Smooth muscle cell (in vitro differentiated cells): ENCODE data around the gene TSBP1. TPM values are rescaled to one million over a fixed set of nuclear protein-coding genes. Genes with fewer than 3 reads are reported as not detected.

Experiments used
- DNase-seq: peaks from one replicate; lab custom pipeline; 2025; ENCODE audit not compliant: unreplicated experiment; lab: John Stamatoyannopoulos, UW
- H2AFZ ChIP-seq: fragments of 200-600 bp; sonication (generic); 2 replicates; pipeline ENCODE4 v1.6.0; 2016; ENCODE audit warnings: antibody characterized with exemption, low read depth, mild to moderate bottlenecking
- H3F3A ChIP-seq: fragments of 200-600 bp; sonication (generic); 2 replicates; pipeline ENCODE4 v1.6.0; 2017; ENCODE audit warnings: antibody characterized with exemption, low read depth
- H3K27ac ChIP-seq: fragments of 200-600 bp; sonication (generic); 2 replicates; pipeline ENCODE4 v1.5.1; 2016; ENCODE audit warnings: low read depth, mild to moderate bottlenecking
- H3K27me3 ChIP-seq: fragments of 200-600 bp; sonication (generic); 2 replicates; pipeline ENCODE4 v1.6.1; 2016; ENCODE audit warnings: low read depth, mild to moderate bottlenecking
- H3K36me3 ChIP-seq: fragments of 200-600 bp; sonication (generic); 2 replicates; pipeline ENCODE4 v1.5.1; 2016; ENCODE audit warnings: low read depth
- H3K4me1 ChIP-seq: fragments of 200-600 bp; sonication (generic); 2 replicates; pipeline ENCODE4 v1.5.1; 2016; ENCODE audit warnings: low read depth
- H3K4me2 ChIP-seq: fragments of 200-600 bp; sonication (generic); 2 replicates; pipeline ENCODE4 v1.6.0; 2016; ENCODE audit warnings: mild to moderate bottlenecking
- H3K4me3 ChIP-seq: fragments of 200-600 bp; sonication (generic); 2 replicates; pipeline ENCODE4 v1.5.1; 2016; ENCODE audit warnings: mild to moderate bottlenecking
- H3K79me2 ChIP-seq: fragments of 200-600 bp; sonication (generic); 2 replicates; pipeline ENCODE4 v1.6.0; 2016; ENCODE audit warnings: low read depth, mild to moderate bottlenecking
- H3K9ac ChIP-seq: fragments of 200-600 bp; sonication (generic); 2 replicates; pipeline ENCODE4 v1.6.0; 2016; ENCODE audit warnings: low read depth
- H3K9me3 ChIP-seq: fragments of 200-600 bp; sonication (generic); replicated peaks from 2 replicates; pipeline ENCODE4 v1.5.1; 2016; ENCODE audit warnings: low read depth
- H4K20me1 ChIP-seq: fragments of 200-600 bp; sonication (generic); 2 replicates; pipeline ENCODE4 v1.6.0; 2016; ENCODE audit warnings: low read depth
- CTCF ChIP-seq: fragments of 200-600 bp; sonication (generic); IDR thresholded peaks from 2 replicates; pipeline ENCODE4 v1.5.1; 2017; ENCODE audit warnings: borderline replicate concordance, mild to moderate bottlenecking, antibody characterized with exemption; ENCODE audit not compliant: insufficient read depth, poor library complexity, severe bottlenecking
- WGBS: methylation state at CpG from one replicate; pipeline ENCODE4 v1.1.7; 2016; ENCODE audit warnings: low lambda C conversion rate; 5-methylcytosine and 5-hydroxymethylcytosine counted together
- polyA plus RNA-seq: library from polyadenylated mRNA; unstranded; fragments of >200 nt; fragmentation: Nextera tagmentation; extraction: Ambion mirVana; gene quantifications from 2 replicates; pipeline ENCODE4 v1.2.1, GENCODE V29; 2016
- total RNA-seq: library from RNA; depleted of rRNA; stranded (reverse); fragments of >200 nt; gene quantifications from 2 replicates; pipeline ENCODE4 v1.2.3, GENCODE V29; 2014

TSBP1 gene
- total and polyA plus RNA-seq, 2 experiments from 2014 or later = not detected

- no peaks in the 10 kb centered on the region for H3K79me2 ChIP-seq
- no peaks in the 10 kb centered on the region for H3K36me3 ChIP-seq
- no peak overlapping the region for H3K9ac ChIP-seq
- no peak for TF ChIP-seq CTCF
- no peaks in the 10 kb centered on the region for H4K20me1 ChIP-seq
- no peak overlapping the region for H3K27ac ChIP-seq
- no peak for DNase-seq
- H3K27me3 ChIP-seq = peaks cover 42% of the 10 kb centered on the region
- no peak overlapping the region for H3K4me2 ChIP-seq
- no peak overlapping the region for H3K4me3 ChIP-seq
- H2AFZ ChIP-seq = no peak overlapping the region
- WGBS = 67% methylated on average over 4 of the region's 4 CpGs
- H3F3A ChIP-seq = no peaks in the 10 kb centered on the region
- no peaks in the 10 kb centered on the region for H3K9me3 ChIP-seq
- no peaks in the 10 kb centered on the region for H3K4me1 ChIP-seq
These were observed 29.7 kb upstream of the TSBP1 start for GRCh38 chr6:32401284-32401963.

GRCh38 chr6:32397252-32397920, 25.7 kb upstream of the TSBP1 start:
- Histone ChIP-seq H3K4me1 (no peaks in the 10 kb centered on the region), H3K27ac (no peak overlapping the region), H3K9me3 (no peaks in the 10 kb centered on the region), H3F3A (no peaks in the 10 kb centered on the region), H4K20me1 (no peaks in the 10 kb centered on the region), H3K4me3 (no peak overlapping the region), H2AFZ (no peak overlapping the region), H3K36me3 (no peaks in the 10 kb centered on the region), H3K79me2 (no peaks in the 10 kb centered on the region), H3K9ac (no peak overlapping the region), H3K4me2 (no peak overlapping the region), H3K27me3 (peaks cover 7% of the 10 kb centered on the region)
- 75% methylated on average over 7 of the region's 7 CpGs for WGBS
- no peak for DNase-seq
- no peak for TF ChIP-seq CTCF

GRCh38 chr6:32396028-32396427, 24.3 kb upstream of the TSBP1 start:
- Histone ChIP-seq H3K27ac (no peak overlapping the region), H3K9me3 (no peaks in the 10 kb centered on the region), H3K4me3 (no peak overlapping the region), H3K4me2 (no peak overlapping the region), H3K27me3 (no peaks in the 10 kb centered on the region), H3K79me2 (no peaks in the 10 kb centered on the region), H2AFZ (no peak overlapping the region), H3K9ac (no peak overlapping the region), H3F3A (no peaks in the 10 kb centered on the region), H3K36me3 (no peaks in the 10 kb centered on the region), H3K4me1 (no peaks in the 10 kb centered on the region), H4K20me1 (no peaks in the 10 kb centered on the region)
- TF ChIP-seq CTCF = no peak
- 94% methylated on average over 10 of the region's 10 CpGs for WGBS
- DNase-seq = no peak
